SK-N-SH (cell line): ENCODE measurements around the gene MICALL1.

Experiments
- CTCF ChIP-seq: fragments of 200-600 bp; sonication (generic); IDR thresholded peaks from 2 replicates; pipeline ENCODE4 v1.6.1; 2017; ENCODE audit warnings: antibody characterized with exemption, mild to moderate bottlenecking, moderate library complexity
- EP300 ChIP-seq, 2 experiments: IDR thresholded peaks; 2 replicates each; pipeline versions ENCODE4 v1.4.0 to v1.6.1; 2012; ENCODE audit warnings: borderline replicate concordance in 1 of 2, low read depth in 1 of 2, low read length in 1 of 2
- MEF2A ChIP-seq: IDR thresholded peaks from 2 replicates; pipeline ENCODE4 v1.4.0; 2012; ENCODE audit warnings: low read depth, borderline replicate concordance
- POLR2AphosphoS5 ChIP-seq: IDR thresholded peaks from 2 replicates; pipeline ENCODE4 v1.6.1; 2012; ENCODE audit warnings: low read depth, low read length
- RCOR1 ChIP-seq: fragments of 150-350 bp; IDR thresholded peaks from 2 replicates; pipeline ENCODE4 v1.6.1; 2017; ENCODE audit warnings: antibody characterized with exemption, low read length
- TCF12 ChIP-seq: IDR thresholded peaks from 2 replicates; pipeline ENCODE4 v1.4.0; 2012
- TF ChIP-seq, protein P1 (sequence below): fragments of 150-350 bp; IDR thresholded peaks from 2 replicates; pipeline ENCODE4 v1.6.1; 2017; ENCODE audit warnings: antibody characterized with exemption, low read length, low read depth, borderline replicate concordance
- TF ChIP-seq, protein P2 (sequence below): IDR thresholded peaks from 2 replicates; pipeline ENCODE4 v1.4.0; 2012; ENCODE audit warnings: low read depth, borderline replicate concordance

DNA sequence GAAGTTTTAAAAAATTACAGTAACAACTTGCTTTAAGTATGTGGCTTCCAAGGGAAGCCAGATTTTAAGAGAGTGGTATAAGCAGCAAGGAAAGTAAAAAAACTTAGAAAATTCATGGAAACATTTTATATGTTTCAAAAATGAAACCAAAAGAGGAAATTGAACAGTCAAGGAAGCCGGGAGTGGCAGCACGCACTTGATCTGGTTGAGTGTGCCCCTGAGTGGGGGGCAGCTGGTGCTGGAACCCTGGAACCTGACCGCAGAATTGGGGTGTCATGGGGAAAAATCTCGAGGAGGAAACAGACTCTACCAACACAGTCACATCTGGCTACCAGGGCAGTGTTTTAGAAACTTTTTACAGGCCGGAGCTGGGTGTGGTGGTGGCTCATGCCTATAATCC, 14.0 kb downstream of the MICALL1 start:
- no peak for TF ChIP-seq RCOR1
- TF ChIP-seq CTCF = no peak
- TF ChIP-seq TCF12 = no peak
- TF ChIP-seq, protein P1, sequence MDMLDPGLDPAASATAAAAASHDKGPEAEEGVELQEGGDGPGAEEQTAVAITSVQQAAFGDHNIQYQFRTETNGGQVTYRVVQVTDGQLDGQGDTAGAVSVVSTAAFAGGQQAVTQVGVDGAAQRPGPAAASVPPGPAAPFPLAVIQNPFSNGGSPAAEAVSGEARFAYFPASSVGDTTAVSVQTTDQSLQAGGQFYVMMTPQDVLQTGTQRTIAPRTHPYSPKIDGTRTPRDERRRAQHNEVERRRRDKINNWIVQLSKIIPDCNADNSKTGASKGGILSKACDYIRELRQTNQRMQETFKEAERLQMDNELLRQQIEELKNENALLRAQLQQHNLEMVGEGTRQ = no peak
- TF ChIP-seq, protein P2, sequence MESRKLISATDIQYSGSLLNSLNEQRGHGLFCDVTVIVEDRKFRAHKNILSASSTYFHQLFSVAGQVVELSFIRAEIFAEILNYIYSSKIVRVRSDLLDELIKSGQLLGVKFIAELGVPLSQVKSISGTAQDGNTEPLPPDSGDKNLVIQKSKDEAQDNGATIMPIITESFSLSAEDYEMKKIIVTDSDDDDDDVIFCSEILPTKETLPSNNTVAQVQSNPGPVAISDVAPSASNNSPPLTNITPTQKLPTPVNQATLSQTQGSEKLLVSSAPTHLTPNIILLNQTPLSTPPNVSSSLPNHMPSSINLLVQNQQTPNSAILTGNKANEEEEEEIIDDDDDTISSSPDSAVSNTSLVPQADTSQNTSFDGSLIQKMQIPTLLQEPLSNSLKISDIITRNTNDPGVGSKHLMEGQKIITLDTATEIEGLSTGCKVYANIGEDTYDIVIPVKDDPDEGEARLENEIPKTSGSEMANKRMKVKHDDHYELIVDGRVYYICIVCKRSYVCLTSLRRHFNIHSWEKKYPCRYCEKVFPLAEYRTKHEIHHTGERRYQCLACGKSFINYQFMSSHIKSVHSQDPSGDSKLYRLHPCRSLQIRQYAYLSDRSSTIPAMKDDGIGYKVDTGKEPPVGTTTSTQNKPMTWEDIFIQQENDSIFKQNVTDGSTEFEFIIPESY = no peak
- no peak for TF ChIP-seq POLR2AphosphoS5
- TF ChIP-seq MEF2A = no peak
- no peak for TF ChIP-seq EP300 (IDR thresholded peaks at IDR 0.05; ENCODE audit: borderline replicate concordance in 1 of 2, low read depth in 1 of 2, low read length in 1 of 2)
